ENCODE data around the gene CRIM1. TPM values are rescaled to one million over a fixed set of nuclear protein-coding genes. Genes with fewer than 3 reads are reported as not detected.
A peak's percentile ranks its signal among the peaks of the same experiment; 100 is the strongest.

The CRIM1 gene
- total RNA-seq, 2 donors from 2014 or later = 26.7 to 26.9 TPM

GRCh38 chr2:36486521-36487044 lies 131.0 kb downstream of the CRIM1 start:
- no peak overlapping the region for H3K4me3 ChIP-seq (ENCODE audit: low read length)
- no peak overlapping the region for H3K27ac ChIP-seq (ENCODE audit: low read depth, low read length)
- H3K36me3 ChIP-seq (ENCODE audit: control insufficient read depth, insufficient read depth, low read length) = peaks cover 27% of the 10 kb centered on the region
- TF ChIP-seq CTCF (conservative IDR thresholded peaks at IDR 0.05) = no peak
- DNase-seq = no peak
- H3K4me1 ChIP-seq (ENCODE audit: control insufficient read depth, insufficient read depth, low read length) = no peaks in the 10 kb centered on the region
- Mint-ChIP-seq H3K9me3 (no peaks in the 10 kb centered on the region), H3K27me3 (ENCODE audit: insufficient read depth) (no peaks in the 10 kb centered on the region), H3K27ac (peak overlapping the region; percentile 31), H3K4me3 (no peak overlapping the region), H3K36me3 (ENCODE audit: low read depth) (peaks cover 22% of the 10 kb centered on the region), H3K4me1 (peaks cover 5% of the 10 kb centered on the region)
- no peaks in the 10 kb centered on the region for H3K27me3 ChIP-seq (ENCODE audit: control insufficient read depth, insufficient read depth, low read length, poor library complexity, severe bottlenecking)
- no peak overlapping the region for H3K9ac ChIP-seq (ENCODE audit: extremely low read depth, low read length, poor library complexity, severe bottlenecking)
- WGBS, 2 experiments (ENCODE audit: insufficient coverage in 1 of 2, insufficient read length in 1 of 2) = 100% methylated on average over 1 of the region's 1 CpG; no CpG with 5 or more reads in 1 of the 2 experiments
- no peaks in the 10 kb centered on the region for H3K9me3 ChIP-seq (ENCODE audit: control insufficient read depth, low read length)

GRCh38 chr2:36487947-36488346 lies 132.4 kb downstream of the CRIM1 start:
- Mint-ChIP-seq H3K4me3 (no peak overlapping the region), H3K9me3 (no peaks in the 10 kb centered on the region), H3K27ac (no peak overlapping the region), H3K27me3 (ENCODE audit: insufficient read depth) (no peaks in the 10 kb centered on the region), H3K36me3 (ENCODE audit: low read depth) (peaks cover 15% of the 10 kb centered on the region), H3K4me1 (peaks cover 5% of the 10 kb centered on the region)
- no peak for DNase-seq
- no peaks in the 10 kb centered on the region for H3K27me3 ChIP-seq (ENCODE audit: control insufficient read depth, insufficient read depth, low read length, poor library complexity, severe bottlenecking)
- no peak for TF ChIP-seq CTCF (conservative IDR thresholded peaks at IDR 0.05)
- no peak overlapping the region for H3K27ac ChIP-seq (ENCODE audit: low read depth, low read length)
- no peaks in the 10 kb centered on the region for H3K9me3 ChIP-seq (ENCODE audit: control insufficient read depth, low read length)
- peaks cover 30% of the 10 kb centered on the region for H3K36me3 ChIP-seq (ENCODE audit: control insufficient read depth, insufficient read depth, low read length)
- H3K4me3 ChIP-seq (ENCODE audit: low read length) = no peak overlapping the region
- no peaks in the 10 kb centered on the region for H3K4me1 ChIP-seq (ENCODE audit: control insufficient read depth, insufficient read depth, low read length)
- 94 to 100% methylated on average over 1 to 3 of the region's 4 CpGs for WGBS, 2 experiments (ENCODE audit: insufficient coverage in 1 of 2, insufficient read length in 1 of 2)
- H3K9ac ChIP-seq (ENCODE audit: extremely low read depth, low read length, poor library complexity, severe bottlenecking) = no peak overlapping the region

GRCh38 chr2:36489281-36489680 lies 133.7 kb downstream of the CRIM1 start:
- no peak for TF ChIP-seq CTCF (conservative IDR thresholded peaks at IDR 0.05)
- H3K9ac ChIP-seq (ENCODE audit: extremely low read depth, low read length, poor library complexity, severe bottlenecking) = no peak overlapping the region
- no peak for DNase-seq
- no peaks in the 10 kb centered on the region for H3K27me3 Mint-ChIP-seq (ENCODE audit: insufficient read depth)
- no peak overlapping the region for H3K4me3 ChIP-seq (ENCODE audit: low read length)
- 86 to 90% methylated on average over 4 to 5 of the region's 5 CpGs for WGBS, 2 experiments (ENCODE audit: insufficient coverage in 1 of 2, insufficient read length in 1 of 2)
- H3K4me3 Mint-ChIP-seq = no peak overlapping the region
- H3K27me3 ChIP-seq (ENCODE audit: control insufficient read depth, insufficient read depth, low read length, poor library complexity, severe bottlenecking) = no peaks in the 10 kb centered on the region
- no peak overlapping the region for H3K27ac Mint-ChIP-seq
- H3K36me3 ChIP-seq (ENCODE audit: control insufficient read depth, insufficient read depth, low read length) = peaks cover 20% of the 10 kb centered on the region
- no peaks in the 10 kb centered on the region for H3K4me1 ChIP-seq (ENCODE audit: control insufficient read depth, insufficient read depth, low read length)
- peaks cover 7% of the 10 kb centered on the region for H3K4me1 Mint-ChIP-seq
- no peaks in the 10 kb centered on the region for H3K9me3 ChIP-seq (ENCODE audit: control insufficient read depth, low read length)
- no peak overlapping the region for H3K27ac ChIP-seq (ENCODE audit: low read depth, low read length)
- peaks cover 3% of the 10 kb centered on the region for H3K36me3 Mint-ChIP-seq (ENCODE audit: low read depth)
- no peaks in the 10 kb centered on the region for H3K9me3 Mint-ChIP-seq

Measured in endodermal cell (in vitro differentiated cells).